SK-N-SH treated with all-trans-retinoic acid at 6 μM for 48 hours (cell line): ENCODE measurements around the gene ZNF345.

ENCODE experiments used
- CREB5 ChIP-seq: fragments of 250-450 bp; sonication (Bioruptor Pico); IDR thresholded peaks from 2 replicates; pipeline ENCODE4 v1.5.1; 2020; ENCODE audit warnings: low read depth, mild to moderate bottlenecking, moderate library complexity
- CSDC2 ChIP-seq: fragments of 250-450 bp; sonication (Bioruptor Pico); IDR thresholded peaks from 2 replicates; pipeline ENCODE4 v1.5.0; 2020; ENCODE audit warnings: mild to moderate bottlenecking, moderate library complexity
- OSR1 ChIP-seq: fragments of 250-450 bp; sonication (Bioruptor Pico); IDR thresholded peaks from 2 replicates; pipeline ENCODE4 v1.8.0; 2022; ENCODE audit warnings: moderate library complexity, mild to moderate bottlenecking, inconsistent platforms
- PPARA ChIP-seq: fragments of 250-450 bp; sonication (Bioruptor Pico); IDR thresholded peaks from 2 replicates; pipeline ENCODE4 v1.5.0; 2020; ENCODE audit warnings: mild to moderate bottlenecking, borderline replicate concordance
- RARB ChIP-seq: fragments of 250-450 bp; sonication (Bioruptor Pico); IDR thresholded peaks from 2 replicates; pipeline ENCODE4 v1.8.0; 2021; ENCODE audit warnings: mild to moderate bottlenecking, moderate library complexity
- SNAI2 ChIP-seq: fragments of 250-450 bp; sonication (Bioruptor Pico); IDR thresholded peaks from 2 replicates; pipeline ENCODE4 v1.5.0; 2020; ENCODE audit warnings: mild to moderate bottlenecking, moderate library complexity
- TOX ChIP-seq: fragments of 250-450 bp; sonication (Bioruptor Pico); IDR thresholded peaks from 2 replicates; pipeline ENCODE4 v1.8.0; 2021; ENCODE audit warnings: mild to moderate bottlenecking, moderate library complexity, borderline replicate concordance
- ZFP3 ChIP-seq: fragments of 250-450 bp; sonication (Bioruptor Pico); IDR thresholded peaks from 2 replicates; pipeline ENCODE4 v1.5.0; 2020; ENCODE audit warnings: mild to moderate bottlenecking, moderate library complexity
- ZNF8 ChIP-seq: fragments of 450-650 bp; formaldehyde crosslinking; IDR thresholded peaks from 2 replicates; pipeline ENCODE4 v1.5.0; 2020; ENCODE audit warnings: mild to moderate bottlenecking, moderate library complexity
- TF ChIP-seq, protein P1 (sequence below): fragments of 250-450 bp; sonication (Bioruptor Pico); IDR thresholded peaks from 2 replicates; pipeline ENCODE4 v1.8.0; 2021; ENCODE audit warnings: low read depth, mild to moderate bottlenecking, moderate library complexity, borderline replicate concordance
- TF ChIP-seq, protein P2 (sequence below): fragments of 250-450 bp; sonication (Bioruptor Pico); IDR thresholded peaks from 2 replicates; pipeline ENCODE4 v1.8.0; 2020; ENCODE audit warnings: mild to moderate bottlenecking, moderate library complexity, borderline replicate concordance

- TF ChIP-seq RARB (CRISPR knock-in tag) (no peak), CSDC2 (CRISPR knock-in tag) (no peak), PPARA (CRISPR knock-in tag) (no peak), SNAI2 (CRISPR knock-in tag) (no peak), ZFP3 (CRISPR knock-in tag) (no peak; the same call in 1 of the 2 replicates), CREB5 (CRISPR knock-in tag) (no peak), ZNF8 (no peak), TOX (CRISPR knock-in tag) (no peak), OSR1 (CRISPR knock-in tag) (no peak)
- TF ChIP-seq, protein P1, sequence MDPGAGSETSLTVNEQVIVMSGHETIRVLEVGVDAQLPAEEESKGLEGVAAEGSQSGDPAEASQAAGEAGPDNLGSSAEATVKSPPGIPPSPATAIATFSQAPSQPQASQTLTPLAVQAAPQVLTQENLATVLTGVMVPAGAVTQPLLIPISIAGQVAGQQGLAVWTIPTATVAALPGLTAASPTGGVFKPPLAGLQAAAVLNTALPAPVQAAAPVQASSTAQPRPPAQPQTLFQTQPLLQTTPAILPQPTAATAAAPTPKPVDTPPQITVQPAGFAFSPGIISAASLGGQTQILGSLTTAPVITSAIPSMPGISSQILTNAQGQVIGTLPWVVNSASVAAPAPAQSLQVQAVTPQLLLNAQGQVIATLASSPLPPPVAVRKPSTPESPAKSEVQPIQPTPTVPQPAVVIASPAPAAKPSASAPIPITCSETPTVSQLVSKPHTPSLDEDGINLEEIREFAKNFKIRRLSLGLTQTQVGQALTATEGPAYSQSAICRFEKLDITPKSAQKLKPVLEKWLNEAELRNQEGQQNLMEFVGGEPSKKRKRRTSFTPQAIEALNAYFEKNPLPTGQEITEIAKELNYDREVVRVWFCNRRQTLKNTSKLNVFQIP (CRISPR knock-in tag): no peak
- TF ChIP-seq, protein P2, sequence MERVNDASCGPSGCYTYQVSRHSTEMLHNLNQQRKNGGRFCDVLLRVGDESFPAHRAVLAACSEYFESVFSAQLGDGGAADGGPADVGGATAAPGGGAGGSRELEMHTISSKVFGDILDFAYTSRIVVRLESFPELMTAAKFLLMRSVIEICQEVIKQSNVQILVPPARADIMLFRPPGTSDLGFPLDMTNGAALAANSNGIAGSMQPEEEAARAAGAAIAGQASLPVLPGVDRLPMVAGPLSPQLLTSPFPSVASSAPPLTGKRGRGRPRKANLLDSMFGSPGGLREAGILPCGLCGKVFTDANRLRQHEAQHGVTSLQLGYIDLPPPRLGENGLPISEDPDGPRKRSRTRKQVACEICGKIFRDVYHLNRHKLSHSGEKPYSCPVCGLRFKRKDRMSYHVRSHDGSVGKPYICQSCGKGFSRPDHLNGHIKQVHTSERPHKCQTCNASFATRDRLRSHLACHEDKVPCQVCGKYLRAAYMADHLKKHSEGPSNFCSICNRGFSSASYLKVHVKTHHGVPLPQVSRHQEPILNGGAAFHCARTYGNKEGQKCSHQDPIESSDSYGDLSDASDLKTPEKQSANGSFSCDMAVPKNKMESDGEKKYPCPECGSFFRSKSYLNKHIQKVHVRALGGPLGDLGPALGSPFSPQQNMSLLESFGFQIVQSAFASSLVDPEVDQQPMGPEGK: no peak
These were observed 11.8 kb upstream of the ZNF345 start for GRCh38 chr19:36838784-36839324.
